Sciatic nerve (tissue), 2 donors: Measurements from ENCODE around the gene ABCA8. TPM values are rescaled to one million over a fixed set of nuclear protein-coding genes. Genes with fewer than 3 reads are reported as not detected.

Experiments
- ATAC-seq: fragments of 200-7000 bp; cut with Tn5 transposase; one replicate; pipeline ENCODE4 v1.9.1; 2020; ENCODE audit warnings: mild to moderate bottlenecking, moderate library complexity
- DNase-seq: peaks from one replicate; pipeline ENCODE4 v3.0.0-alpha.2; 2020; ENCODE audit warnings: low spot score
- intact Hi-C: fragments of 100-400 bp; cut with DNase I; formaldehyde crosslinking; loops from one replicate; pipeline ENCODE4 v1.14.2; 2022
- total RNA-seq: library from RNA; stranded (reverse); fragmentation: NEBNext Ultra II Directional; extraction: Animal tissue kit (Norgen Biotek cat#: 25700); gene quantifications from one replicate; pipeline ENCODE4 v1.2.1, GENCODE V29; 2021
- donor health status: DM: no; HTN: no; CAD: no.
- donor health status: DM: no; HTN: no; CAD: no.

Gene ABCA8
- total RNA-seq, 1 donor from 2014 or later = 383 TPM

DNA sequence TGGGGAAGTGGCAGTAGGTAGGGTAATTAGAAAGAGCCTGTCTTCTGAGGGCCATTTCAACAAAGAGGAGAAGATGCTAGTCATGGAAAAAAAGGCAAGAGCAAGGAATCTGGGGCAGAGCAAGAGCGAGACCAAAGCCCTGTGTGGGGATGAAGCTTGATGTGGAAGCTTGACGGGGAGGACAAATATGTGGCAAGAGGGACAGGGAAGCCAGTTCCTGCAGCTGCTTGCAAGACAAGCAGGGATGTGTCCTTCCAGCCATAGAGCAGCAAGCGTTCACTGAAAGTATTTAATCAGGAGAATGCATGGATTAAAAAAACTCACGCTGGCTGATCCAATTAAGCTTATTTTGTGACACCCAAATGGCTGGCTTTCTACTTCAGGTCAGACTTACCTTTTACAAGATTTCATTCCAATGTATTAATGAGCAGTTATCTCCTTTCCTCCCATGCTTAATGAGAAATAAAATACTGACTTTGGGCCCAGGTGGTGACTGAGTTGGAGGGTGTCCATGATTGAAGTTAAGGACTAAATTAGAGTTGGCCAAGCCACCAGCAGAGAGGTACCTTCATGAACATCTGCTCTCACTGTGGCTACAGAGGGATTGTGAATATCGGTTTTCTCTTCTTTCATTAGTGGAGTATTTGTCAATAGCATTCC is 76.8 kb downstream of the ABCA8 start:
- ATAC-seq = no peak
- intact Hi-C loops = no loop called here
- no peak for DNase-seq

DNA sequence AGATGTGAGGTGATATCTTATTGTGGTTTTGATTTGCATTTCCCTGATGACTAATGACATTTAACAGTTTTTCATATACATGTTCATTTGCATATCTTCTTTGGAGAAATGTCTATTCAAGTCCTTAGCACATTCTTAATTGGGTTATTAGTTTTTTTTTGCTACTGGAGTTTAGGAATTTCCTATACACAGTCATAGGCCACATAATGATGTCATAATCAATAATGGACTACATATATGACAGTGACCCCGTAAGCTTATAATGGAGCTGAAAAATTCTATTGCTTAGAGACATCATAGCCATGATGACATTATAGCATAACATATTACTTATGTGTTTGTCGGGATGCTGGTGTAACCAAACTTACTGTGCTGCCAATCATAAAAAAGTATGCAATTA is 83.7 kb downstream of the ABCA8 start:
- DNase-seq (no peak), ATAC-seq (no peak)
- intact Hi-C loops = no loop called here

DNA sequence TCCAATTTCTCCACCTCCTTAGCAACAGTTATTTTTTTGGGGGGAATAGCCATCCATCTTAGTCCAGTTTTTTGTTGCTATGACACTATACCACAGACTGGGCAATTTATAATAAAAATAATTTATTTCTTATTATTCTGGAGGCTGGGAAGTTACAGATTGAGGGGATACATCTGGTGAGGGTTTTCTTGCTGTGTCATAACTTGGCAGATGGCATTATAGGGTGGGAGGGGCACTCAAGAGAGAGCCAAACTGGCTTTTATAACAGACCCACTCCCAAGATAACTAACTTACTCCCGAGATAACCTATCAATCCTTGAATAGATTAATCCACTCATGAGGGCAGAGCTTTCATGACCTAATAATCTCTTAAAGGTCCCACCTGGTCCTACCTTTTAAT is 84.2 kb downstream of the ABCA8 start:
- ATAC-seq (no peak), DNase-seq (no peak)
- intact Hi-C loops = no loop called here

DNA sequence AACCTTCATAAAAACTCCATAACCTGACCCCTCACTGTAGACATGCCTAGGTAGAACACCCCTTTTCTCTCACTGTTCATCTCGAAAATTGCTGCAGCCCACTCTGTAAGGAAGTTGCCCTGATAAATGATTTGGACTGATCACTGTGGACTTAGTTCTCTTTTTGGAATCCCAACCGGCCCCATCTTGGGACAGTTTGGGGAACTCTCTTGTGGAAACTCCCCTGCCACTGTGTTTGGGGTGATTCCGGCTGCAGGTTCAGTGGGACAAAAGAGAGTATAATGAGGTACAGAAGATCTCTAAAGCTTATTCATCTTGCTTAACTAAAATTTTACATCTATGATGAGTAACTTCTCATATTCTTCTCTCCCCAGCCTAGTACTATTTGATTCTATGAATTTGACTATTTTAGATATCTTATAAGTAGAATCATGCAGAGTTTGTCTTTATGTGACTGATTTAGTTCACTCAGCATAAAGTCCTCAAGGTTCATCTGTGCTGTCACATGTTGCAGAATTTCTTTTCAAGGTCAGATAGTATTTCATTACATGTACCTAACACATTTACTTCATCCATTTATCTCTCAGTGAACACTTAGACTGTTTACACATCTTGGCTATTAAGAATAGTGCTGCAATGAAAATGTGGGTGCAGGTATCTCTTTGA is 84.9 kb downstream of the ABCA8 start:
- DNase-seq (no peak), ATAC-seq (no peak)
- intact Hi-C loops = no loop called here

DNA sequence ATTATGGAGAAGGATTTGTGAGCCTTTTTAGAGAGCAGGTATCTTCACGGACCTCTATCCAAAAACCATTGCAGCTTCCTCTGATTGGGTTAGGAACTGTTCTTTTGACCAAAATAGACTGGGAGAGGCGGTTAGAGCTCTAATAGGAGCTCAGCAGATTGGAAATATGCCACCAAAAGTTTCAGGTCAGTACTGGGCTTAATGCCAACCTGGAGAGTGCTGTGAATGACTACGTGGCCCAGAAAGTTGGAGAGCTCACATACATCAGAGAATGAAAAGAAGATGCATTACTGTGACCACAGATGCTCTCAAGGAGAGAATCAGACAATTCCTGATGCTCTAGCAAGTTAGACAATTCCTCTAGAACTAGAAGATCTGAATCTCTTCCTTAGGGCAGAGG is 86.5 kb downstream of the ABCA8 start:
- ATAC-seq (peak; percentile 34), DNase-seq (no peak)
- intact Hi-C loops = no loop called here

DNA sequence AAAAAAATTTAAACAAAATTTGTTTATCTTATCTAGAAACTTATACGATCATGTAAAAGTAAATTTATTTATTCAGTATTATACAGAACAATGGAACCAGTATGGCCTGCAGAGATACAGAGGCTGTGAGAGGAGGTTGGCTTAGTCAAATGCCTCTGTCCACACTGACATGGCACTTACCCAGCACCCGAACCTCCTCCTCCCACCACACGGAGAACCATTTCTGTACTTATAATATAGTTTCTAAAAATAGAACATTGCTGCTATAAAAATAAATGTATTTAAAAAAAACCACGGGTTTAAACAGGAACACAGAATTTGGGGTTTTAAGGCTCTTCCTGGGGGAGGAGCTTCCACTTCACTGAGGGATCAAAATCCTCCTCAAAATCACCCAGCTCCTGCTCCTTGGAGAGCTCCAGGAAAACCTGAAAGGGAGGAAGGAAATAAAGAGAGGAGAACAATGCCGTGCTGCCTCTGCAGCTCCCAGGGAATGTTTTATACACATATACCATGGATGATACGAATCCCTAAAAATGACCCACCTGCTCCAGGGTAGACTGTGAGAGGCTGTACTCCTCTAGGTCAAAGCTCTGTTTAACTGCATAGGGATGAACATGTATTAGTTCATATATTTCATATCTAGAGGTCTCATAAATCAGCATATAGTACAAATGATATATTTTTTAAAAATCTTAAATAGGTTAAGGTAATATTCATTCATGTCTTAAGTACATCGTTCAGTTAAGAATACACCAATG is 87.3 kb downstream of the ABCA8 start:
- DNase-seq (no peak), ATAC-seq (no peak)
- intact Hi-C loops = no loop called here

DNA sequence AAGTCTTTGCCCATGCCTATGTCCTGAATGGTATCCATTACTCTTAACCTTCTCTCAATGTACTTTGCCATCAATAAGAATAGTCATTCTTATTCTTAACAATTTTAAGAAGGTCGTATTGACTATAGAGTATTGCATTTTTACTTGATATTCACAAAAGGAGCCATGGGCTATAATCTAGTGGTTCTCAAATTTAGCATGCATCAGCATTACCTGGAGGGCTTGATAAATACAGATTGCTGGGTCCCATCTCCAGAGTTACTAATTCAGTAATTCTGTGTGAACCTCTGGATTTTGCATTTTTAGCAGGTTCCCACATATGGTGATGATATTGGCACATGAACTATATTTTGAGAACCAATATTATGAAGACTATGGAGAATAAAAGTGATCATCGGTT is 89.6 kb downstream of the ABCA8 start:
- intact Hi-C loops = no loop called here
- DNase-seq (no peak), ATAC-seq (no peak)

DNA sequence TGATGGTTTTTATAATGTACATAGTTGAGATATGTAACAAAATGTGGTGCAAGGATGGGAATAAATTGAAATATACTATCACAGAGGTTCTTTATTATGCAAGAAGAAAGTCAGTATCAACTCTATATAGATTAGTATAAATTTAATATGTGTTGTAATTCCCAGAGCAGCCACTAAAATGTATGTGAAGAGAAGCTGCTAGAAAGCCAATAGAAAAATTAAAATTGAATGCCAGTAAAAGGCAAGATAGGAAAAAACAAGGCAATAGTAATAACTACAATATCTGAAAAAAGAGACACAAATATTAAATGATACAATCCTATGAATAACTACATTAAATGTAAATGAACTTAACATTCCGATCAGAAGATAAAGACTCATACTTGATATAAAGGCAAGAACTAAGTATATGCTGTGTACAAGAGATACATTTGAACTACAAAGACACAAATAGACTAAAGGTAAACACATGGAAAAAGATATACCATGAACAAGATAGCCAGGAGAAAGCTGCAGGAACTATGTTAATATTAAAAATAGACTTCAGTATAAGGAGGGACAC is 92.0 kb downstream of the ABCA8 start:
- ATAC-seq (no peak), DNase-seq (no peak)
- intact Hi-C loops = no loop called here

DNA sequence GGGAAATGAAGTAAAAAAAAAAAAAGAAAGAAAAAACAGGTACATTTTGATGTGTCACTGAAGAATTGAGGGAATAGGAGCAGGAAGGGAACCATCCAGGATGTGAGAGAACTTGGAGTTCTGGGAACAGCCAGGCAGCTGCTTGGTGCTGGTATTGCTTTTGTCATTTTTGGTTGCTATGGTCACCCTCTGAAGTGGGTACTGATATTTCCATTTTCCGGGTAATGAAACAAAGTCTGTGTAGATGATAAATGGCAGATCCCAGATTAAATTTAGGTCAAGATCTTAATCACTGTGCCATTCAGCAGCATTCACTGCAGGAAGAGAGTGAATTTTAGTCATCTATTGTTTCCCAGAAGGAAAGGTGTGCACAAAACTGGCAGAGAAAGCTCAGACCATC is 93.6 kb downstream of the ABCA8 start:
- ATAC-seq (peak; percentile 57), DNase-seq (no peak)
- intact Hi-C loops = no loop called here

DNA sequence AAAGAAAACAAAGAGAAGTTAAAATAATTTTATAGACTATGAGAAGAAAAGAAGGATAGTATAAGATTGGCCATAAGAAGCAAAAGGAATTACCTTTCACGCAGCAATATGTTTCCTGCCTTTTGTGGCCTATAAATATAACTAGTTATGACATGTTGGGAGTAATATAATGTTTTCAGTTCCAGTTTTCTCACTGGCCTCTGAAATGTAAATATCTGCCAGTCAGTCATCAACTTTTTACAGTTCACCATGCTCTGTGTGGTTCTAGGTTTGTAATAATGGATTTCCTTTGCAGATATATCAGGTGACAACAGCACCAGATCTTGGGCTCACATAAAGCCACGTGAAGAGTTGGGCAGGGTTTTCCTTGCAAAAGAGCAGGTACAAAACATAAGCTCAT is 94.3 kb downstream of the ABCA8 start:
- no peak for ATAC-seq
- intact Hi-C loops = no loop called here

DNA sequence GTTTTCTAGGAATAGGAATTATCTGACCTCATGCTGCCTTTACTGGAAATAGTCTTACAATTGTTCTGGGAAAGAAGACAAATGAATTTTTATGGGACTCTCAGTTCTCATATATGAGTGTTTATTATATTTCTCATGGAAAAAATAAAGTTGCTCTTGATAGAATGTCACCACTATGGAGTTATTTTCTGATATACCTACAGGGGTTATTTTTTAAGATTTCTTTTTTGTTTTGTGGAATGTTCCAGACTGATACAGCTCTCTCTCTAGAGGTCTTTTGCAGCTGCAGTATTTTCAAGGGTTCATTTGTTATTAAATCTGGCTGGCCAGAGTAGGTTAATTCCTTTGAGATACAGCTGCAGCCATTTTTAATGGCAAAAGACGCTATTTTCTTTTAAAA is 100.7 kb downstream of the ABCA8 start:
- intact Hi-C loops = no loop called here
- DNase-seq = no peak
- ATAC-seq = peak; percentile 70

More for the DNA sequence above, 94.3 kb downstream of the ABCA8 start:
- no peak for DNase-seq

DNA sequence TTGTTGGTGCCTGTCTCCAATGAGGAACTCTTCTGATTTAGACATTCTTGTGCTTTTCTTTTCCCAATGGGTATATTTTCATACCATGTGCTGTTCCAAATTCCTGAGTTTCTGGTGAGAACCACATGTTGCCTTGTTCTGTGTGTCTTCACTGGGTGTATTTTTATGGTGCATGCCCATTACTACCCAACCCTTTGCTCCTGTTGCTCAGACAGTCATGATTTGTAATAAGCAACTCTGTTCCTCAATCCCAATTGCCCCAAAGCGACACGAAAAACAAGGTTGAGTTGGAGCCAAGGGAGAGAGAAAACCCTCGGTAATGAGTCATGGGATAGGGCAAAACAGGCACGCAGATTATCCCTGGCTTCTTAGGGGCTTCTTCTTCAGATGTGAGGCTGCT is 101.8 kb downstream of the ABCA8 start:
- intact Hi-C loops = no loop called here
- ATAC-seq (peak; percentile 69), DNase-seq (no peak)

DNA sequence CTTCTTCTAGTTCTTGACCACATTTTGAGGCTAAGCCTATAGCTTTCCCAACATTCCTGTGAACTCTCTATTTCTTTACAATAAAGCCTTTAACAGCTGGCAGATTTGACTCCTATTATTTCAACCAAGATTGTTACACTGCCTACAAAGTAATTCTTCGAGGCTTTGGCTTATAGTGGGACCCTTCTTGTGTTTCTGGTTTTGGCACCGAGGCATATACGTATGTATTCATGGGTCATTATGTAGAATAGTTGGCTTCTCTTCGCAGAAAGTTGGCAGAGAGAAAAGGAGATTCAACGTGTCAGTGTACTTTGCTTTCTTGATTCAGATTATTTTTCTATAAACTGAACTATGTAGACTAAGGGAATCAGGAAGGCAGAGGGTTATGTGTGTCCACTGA is 102.2 kb downstream of the ABCA8 start:
- DNase-seq (no peak), ATAC-seq (no peak)
- intact Hi-C loops = no loop called here

DNA sequence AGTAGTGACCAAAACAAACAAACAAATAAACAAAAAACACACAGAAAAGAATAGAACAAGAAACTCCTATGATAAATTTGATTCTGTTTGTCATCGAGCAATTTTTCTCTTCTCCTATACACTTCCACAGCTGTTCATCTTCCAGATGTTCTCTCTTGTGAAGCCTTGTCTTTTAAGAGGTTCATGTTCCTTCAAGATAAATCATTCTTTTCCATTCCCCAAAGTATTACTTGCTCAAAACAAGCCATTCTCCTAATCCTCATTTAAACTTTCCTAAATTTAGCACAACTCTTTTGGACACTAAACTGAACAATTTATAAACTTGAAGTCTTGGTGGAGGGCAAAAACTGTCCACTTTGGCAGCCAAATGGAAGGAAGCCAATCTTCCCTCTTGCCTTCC is 103.3 kb downstream of the ABCA8 start:
- intact Hi-C loops = no loop called here
- ATAC-seq (peak; percentile 65), DNase-seq (no peak)

DNA sequence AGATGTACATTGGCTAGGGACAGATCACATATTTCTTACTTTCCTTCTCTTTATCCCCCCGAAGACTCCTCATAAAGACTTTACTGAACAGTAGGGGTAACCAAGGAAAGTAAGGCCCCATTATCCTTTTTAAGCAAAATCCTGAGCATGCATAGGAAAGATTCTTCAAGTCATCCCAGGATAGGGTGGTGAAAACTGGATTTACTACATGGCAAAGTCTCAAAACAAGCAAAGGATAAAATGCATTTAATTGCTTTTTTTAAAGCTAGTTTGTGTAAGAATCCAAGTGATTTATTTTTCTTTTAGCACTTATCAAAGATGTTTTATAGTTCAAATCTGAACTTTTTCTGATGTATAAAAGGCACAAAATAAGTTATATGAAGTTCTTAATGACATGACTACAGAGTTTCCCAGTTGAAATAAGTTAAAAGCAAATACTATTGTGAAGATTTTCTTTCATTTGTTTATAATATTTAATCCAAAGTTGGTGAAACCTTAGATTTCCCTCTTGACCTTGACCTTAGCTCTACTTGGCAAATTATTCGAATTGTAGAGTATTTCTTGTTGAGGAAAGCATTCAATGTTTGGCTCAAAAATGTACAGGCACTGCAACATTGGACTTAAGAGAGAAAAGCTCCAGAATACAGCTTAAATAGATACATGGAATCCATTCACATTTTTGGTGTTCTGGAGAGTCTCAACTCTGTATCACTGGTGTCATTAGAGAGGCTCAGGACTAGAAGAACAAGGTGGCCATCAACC is 104.3 kb downstream of the ABCA8 start:
- intact Hi-C loops = no loop called here
- ATAC-seq (no peak), DNase-seq (no peak)

DNA sequence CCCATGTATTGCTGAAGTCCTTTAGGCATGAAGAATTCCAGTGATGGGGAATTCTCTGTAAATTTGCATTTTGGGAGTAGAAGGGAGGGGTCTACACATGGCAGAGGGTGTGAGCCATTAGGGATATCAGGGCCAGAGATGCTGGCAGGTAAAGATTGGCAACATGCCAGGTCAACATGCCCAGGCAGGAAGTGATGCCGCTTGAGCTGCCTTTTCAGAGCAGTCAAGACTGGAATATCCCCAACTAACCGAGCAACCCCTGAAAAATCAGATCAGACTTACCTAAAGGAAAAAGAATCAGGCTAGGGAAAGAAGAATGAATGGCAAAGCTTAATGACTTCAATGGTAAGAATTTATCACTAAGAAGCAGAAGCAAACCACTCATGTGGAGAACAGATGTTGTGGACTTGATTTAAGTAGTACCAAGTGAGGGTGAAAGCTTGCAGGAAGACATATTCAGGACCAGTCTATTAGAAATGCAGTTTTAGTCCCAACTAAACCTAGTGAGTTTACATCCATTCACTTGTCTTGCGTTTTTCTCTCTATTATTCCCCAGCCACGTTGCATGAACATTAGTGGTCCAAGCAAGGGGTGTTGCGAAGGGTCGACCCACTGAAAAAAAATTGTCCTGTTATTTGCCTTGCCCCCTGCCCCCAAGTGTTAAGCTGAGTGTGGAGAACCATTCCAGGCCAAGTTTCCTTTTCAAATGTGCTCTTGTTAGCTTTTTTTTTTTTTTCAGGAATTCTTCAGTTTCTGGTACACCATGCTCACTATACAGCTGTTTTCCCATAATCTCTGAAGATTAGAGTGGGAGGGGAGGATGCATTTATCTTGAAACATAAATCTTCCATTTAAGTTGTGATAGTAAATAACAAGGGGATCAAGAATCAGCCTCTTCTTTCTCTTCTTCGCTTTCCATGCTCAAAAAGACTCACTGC is 105.2 kb downstream of the ABCA8 start:
- DNase-seq (no peak), ATAC-seq (no peak)
- intact Hi-C loops = no loop called here

DNA sequence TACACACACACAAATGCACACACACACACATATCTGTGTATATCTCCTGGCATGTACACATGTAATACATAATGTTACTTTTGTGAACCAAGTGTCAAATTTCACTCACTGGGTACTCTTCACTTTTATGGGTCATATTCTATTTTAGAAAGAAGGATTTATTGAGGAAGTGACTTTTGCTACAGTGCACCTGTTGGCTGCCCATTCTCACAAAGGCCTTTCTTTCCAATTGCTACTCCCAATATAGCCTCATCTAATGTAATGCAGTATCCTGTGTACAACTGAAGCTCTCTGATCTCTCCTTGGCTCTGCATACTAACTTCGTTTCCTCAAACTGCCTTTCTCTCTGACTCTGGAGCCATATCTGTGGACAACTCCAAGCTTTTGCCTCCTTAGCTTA is 107.5 kb downstream of the ABCA8 start:
- intact Hi-C loops = no loop called here
- DNase-seq (no peak), ATAC-seq (no peak)

DNA sequence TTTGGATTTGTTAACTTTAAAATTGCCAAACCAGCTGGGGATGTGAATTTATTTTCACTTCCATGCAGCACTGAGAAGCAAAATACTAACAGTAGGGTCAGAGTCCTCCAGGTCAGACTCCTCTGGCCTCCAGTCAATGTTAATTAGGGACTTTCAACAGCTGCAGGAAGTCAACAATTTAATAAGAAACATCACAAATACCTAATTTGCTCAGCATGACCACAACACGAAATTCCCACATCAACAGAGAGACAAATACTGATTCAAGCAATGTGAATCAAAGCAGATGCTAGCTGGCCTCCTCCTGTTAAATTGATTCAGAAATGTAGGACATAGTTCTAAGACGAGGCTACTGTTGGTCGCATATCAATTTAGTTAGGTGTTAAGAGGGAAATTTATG is 111.7 kb downstream of the ABCA8 start:
- ATAC-seq (peak; percentile 94), DNase-seq (no peak)
- intact Hi-C loops = no loop called here
